A673 (cell line): ENCODE data around the gene HBZ. TPM values are rescaled to one million over a fixed set of nuclear protein-coding genes. Genes with fewer than 3 reads are reported as not detected.
"Not testable (repeated sequence)": the region's sequence is repeated elsewhere in the genome, so short reads cannot be mapped to it uniquely, and the experiment has no call there.

Experiments used
- BruUV-seq: library from RNA; stranded (reverse); fragments of 400-500 nt; replicated peaks from 2 replicates; lab custom pipeline; 2021; lab: Mats Ljungman, UMichigan
- CTCF ChIA-PET: fragments of 300-600 bp; sonication (Branson Sonifier 250); formaldehyde crosslinking; loops from one replicate; lab custom pipeline; 2022; ENCODE audit warnings: antibody characterized with exemption; lab: Charles Lee
- POLR2A ChIA-PET: fragments of 300-600 bp; sonication (Branson Sonifier 250); formaldehyde crosslinking; loops from one replicate; lab custom pipeline; 2022; ENCODE audit warnings: antibody characterized with exemption; ENCODE audit not compliant: low non-redundant PET; lab: Charles Lee
- DNase-seq: peaks from one replicate; pipeline ENCODE4 v3.0.0-alpha.2; 2015; ENCODE audit warnings: low spot score
- H3K27ac ChIP-seq: fragments of 200-600 bp; sonication (generic); 2 replicates; pipeline ENCODE4 v1.5.1; 2016; ENCODE audit warnings: mixed run types, low read depth, mild to moderate bottlenecking, mixed read lengths, antibody characterized with exemption, low read length; ENCODE audit not compliant: poor library complexity, severe bottlenecking
- H3K27me3 ChIP-seq: fragments of 200-600 bp; sonication (generic); replicated peaks from 2 replicates; pipeline ENCODE4 v1.6.1; 2017; ENCODE audit warnings: mixed run types, low read depth, mild to moderate bottlenecking, mixed read lengths, antibody characterized with exemption, low read length; ENCODE audit not compliant: insufficient read depth, poor library complexity
- H3K36me3 ChIP-seq: fragments of 200-600 bp; sonication (generic); 2 replicates; pipeline ENCODE4 v1.6.1; 2016; ENCODE audit warnings: mixed run types, mild to moderate bottlenecking, mixed read lengths, antibody characterized with exemption, low read length; ENCODE audit not compliant: insufficient read depth, poor library complexity, severe bottlenecking
- H3K4me1 ChIP-seq: fragments of 200-600 bp; sonication (generic); 2 replicates; pipeline ENCODE4 v1.6.1; 2017; ENCODE audit warnings: mixed run types, mild to moderate bottlenecking, mixed read lengths, antibody characterized with exemption, low read length; ENCODE audit not compliant: insufficient read depth, poor library complexity, severe bottlenecking
- H3K4me3 ChIP-seq: fragments of 200-600 bp; sonication (generic); 2 replicates; pipeline ENCODE4 v1.5.1; 2016; ENCODE audit warnings: low read depth, mixed run types, mild to moderate bottlenecking, mixed read lengths, low read length; ENCODE audit not compliant: poor library complexity, severe bottlenecking
- H3K9me3 ChIP-seq: fragments of 200-600 bp; sonication (generic); 2 replicates; pipeline ENCODE4 v1.6.1; 2016; ENCODE audit warnings: mixed run types, low read depth, mild to moderate bottlenecking, mixed read lengths, antibody characterized with exemption, low read length; ENCODE audit not compliant: poor library complexity, severe bottlenecking
- CTCF ChIP-seq: fragments of 300-800, 200-600 bp; sonication (generic); conservative IDR thresholded peaks from 2 replicates; pipeline ENCODE4 v1.5.1; 2017; ENCODE audit warnings: low read depth, mild to moderate bottlenecking, antibody characterized with exemption, low read length, moderate library complexity, mixed read lengths
- EZH2 ChIP-seq: fragments of 200-600 bp; sonication (generic); IDR thresholded peaks from 2 replicates; pipeline ENCODE4 v1.6.1; 2017; ENCODE audit warnings: borderline replicate concordance, low read depth, mild to moderate bottlenecking, mixed read lengths, antibody characterized with exemption, low read length; ENCODE audit not compliant: poor library complexity, severe bottlenecking
- intact Hi-C: fragments of 100-400 bp; cut with micrococcal nuclease; formaldehyde crosslinking; loops from one replicate; pipeline ENCODE4 v1.10.0; 2022; ENCODE audit not compliant: unreplicated experiment
- total RNA-seq: library from RNA; stranded (reverse); gene quantifications from 2 replicates; pipeline ENCODE4 v1.2.3, GENCODE V29; 2021

The HBZ gene
- total RNA-seq, 1 experiment from 2014 or later, result not detected

GRCh38 chr16:120756-121155 is 31.7 kb upstream of the HBZ start:
- TF ChIP-seq EZH2 (no peak), CTCF (no peak)
- Histone ChIP-seq H3K27ac (no peak overlapping the region), H3K4me3 (no peak overlapping the region), H3K36me3 (peaks cover 19% of the 10 kb centered on the region), H3K27me3 (no peaks in the 10 kb centered on the region), H3K4me1 (no peaks in the 10 kb centered on the region), H3K9me3 (no peaks in the 10 kb centered on the region)
- intact Hi-C loops, result no loop called here
- no peak for DNase-seq
- CTCF ChIA-PET, result no interaction called here
- POLR2A ChIA-PET, result no interaction called here
- no TSS peak for BruUV-seq

GRCh38 chr16:122361-122760 is 30.1 kb upstream of the HBZ start:
- CTCF ChIA-PET, result no interaction called here

GRCh38 chr16:123558-124350 is 28.7 kb upstream of the HBZ start:
- H3K27ac ChIP-seq, H3K4me3 ChIP-seq, H3K4me1 ChIP-seq, POLR2A ChIA-PET, BruUV-seq, H3K9me3 ChIP-seq, intact Hi-C loops, H3K27me3 ChIP-seq, H3K36me3 ChIP-seq, DNase-seq, CTCF ChIA-PET: not testable (repeated sequence)

More at GRCh38 chr16:122361-122760, 30.1 kb upstream of the HBZ start:
- peaks cover 5% of the 10 kb centered on the region for H3K36me3 ChIP-seq
- H3K27ac ChIP-seq, result no peak overlapping the region
- DNase-seq, result no peak
- no peak overlapping the region for H3K4me3 ChIP-seq
- no TSS peak for BruUV-seq
- no peak for TF ChIP-seq EZH2
- TF ChIP-seq CTCF, result no peak
- POLR2A ChIA-PET, result no interaction called here
- intact Hi-C loops, result no loop called here
- no peaks in the 10 kb centered on the region for H3K4me1 ChIP-seq
- no peaks in the 10 kb centered on the region for H3K27me3 ChIP-seq
- no peaks in the 10 kb centered on the region for H3K9me3 ChIP-seq

GRCh38 chr16:125011-125410 is 27.4 kb upstream of the HBZ start:
- intact Hi-C loops, result no loop called here
- BruUV-seq, result no TSS peak
- POLR2A ChIA-PET, result no interaction called here

More at GRCh38 chr16:125011-125410, 27.4 kb upstream of the HBZ start:
- no peaks in the 10 kb centered on the region for H3K9me3 ChIP-seq
- CTCF ChIA-PET, result no interaction called here
- H3K27me3 ChIP-seq, result no peaks in the 10 kb centered on the region
- no peak for DNase-seq
- H3K27ac ChIP-seq, result no peak overlapping the region
- H3K36me3 ChIP-seq, result no peaks in the 10 kb centered on the region
- H3K4me3 ChIP-seq, result no peak overlapping the region
- TF ChIP-seq EZH2, result no peak
- no peak for TF ChIP-seq CTCF
- H3K4me1 ChIP-seq, result no peaks in the 10 kb centered on the region
